Measurements from ENCODE around the gene SPEF2.
"Not testable (repeated sequence)": the region's sequence is repeated elsewhere in the genome, so short reads cannot be mapped to it uniquely, and the experiment has no call there.

The SPEF2 gene

DNA sequence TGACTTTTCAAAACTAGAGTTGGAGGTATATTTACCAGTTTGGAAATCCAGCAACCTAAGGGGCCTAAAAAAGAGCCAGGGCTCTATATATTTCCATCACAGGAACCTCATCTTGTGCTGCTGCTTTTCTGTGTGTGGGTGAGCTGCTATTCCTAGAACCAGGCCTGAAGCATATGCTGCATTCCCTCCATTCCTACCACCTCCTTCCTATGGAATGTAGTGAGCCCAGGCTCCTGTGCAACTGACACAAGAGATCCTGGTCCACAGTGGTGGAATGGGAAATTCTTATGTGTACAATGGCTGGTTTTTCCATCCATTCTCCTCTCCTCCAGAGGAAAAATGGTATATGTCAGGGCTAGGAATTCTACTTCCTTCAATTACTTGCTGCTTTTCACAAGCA, 39.1 kb downstream of the SPEF2 start:
- DNase-seq, result no peak

- DNase-seq, result no peak
Observed at GRCh38 chr5:35657877-35658276, 40.2 kb downstream of the SPEF2 start.

GRCh38 chr5:35659556-35659955, 41.9 kb downstream of the SPEF2 start:
- DNase-seq, result no peak

DNA sequence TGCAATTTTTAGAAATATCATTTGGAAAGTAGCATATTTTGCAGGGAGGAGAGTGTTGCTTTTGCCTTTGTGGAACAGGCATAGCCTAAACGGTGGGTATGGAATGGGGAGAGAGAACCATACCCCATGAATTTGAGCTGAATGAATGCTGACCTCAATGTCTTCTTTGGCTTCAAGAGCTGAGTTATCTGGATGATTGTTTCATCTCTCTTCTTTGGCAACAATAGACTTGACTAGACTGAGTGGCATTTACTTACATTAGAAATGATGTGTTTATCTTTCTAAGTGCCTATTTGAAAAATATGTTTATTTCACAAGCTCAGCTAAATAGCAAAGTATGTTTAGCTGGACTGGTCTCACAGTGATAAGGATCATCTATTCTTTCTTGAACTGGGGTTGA, 42.8 kb downstream of the SPEF2 start:
- DNase-seq, result no peak

DNA sequence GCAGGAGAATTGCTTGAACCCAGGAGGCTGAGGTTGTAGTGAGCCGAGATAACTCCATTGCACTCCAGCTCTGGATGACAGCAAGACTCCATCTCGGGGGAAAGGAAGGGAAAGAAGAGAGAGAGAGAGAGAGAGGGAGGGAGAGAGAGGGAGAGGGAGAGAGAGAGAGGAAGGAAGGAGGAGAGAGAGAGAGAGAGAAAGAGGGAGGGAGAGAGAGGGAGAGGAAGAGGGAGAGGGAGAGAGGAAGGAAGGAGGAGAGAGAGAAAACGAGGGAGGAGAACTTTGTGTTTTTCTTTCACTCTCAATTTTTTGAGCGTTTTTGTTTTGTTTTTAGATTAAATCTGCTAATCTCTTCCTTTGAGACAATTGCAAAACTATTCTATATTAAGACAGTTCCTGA, 46.9 kb downstream of the SPEF2 start:
- DNase-seq, result no peak

GRCh38 chr5:35665096-35665495, 47.4 kb downstream of the SPEF2 start:
- no peak for DNase-seq

- no peak for DNase-seq
Observed at GRCh38 chr5:35668319-35668718, 50.7 kb downstream of the SPEF2 start.

GRCh38 chr5:35668794-35669193, 51.1 kb downstream of the SPEF2 start:
- no peak for DNase-seq

DNA sequence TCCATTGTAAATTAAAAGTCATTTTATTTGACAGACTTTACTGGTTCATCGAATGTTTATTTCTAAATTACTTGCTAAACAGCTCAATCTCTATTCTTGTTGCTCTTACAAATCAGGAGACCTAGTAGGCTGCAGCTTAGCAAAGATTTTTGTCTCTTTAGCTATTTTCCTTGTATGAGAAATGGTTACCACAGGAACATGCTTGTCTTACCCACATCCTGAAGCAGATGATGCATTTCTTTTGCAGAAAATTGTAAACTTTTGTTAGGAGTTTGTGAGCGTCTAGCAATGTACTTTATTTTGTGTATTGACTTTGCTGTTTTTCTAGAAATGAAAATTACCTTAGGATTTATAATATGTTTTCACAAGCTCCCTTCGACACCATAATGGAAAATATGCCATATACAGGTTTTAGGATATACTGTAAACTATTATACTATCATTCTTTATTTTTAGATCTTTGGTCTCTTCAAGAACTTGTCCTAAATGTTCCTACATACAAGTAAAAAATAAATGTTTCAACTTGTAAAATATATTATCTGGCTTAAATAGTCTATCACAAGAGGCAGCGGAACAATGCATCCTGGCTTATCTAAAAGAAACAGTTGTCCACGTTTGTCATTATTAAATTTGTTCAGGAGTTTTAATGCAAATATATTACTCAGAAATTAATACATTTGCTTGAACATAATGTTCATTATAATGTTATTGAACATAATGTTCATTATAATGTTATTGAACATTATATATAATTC, 54.1 kb downstream of the SPEF2 start:
- peak; percentile 56 for DNase-seq

DNA sequence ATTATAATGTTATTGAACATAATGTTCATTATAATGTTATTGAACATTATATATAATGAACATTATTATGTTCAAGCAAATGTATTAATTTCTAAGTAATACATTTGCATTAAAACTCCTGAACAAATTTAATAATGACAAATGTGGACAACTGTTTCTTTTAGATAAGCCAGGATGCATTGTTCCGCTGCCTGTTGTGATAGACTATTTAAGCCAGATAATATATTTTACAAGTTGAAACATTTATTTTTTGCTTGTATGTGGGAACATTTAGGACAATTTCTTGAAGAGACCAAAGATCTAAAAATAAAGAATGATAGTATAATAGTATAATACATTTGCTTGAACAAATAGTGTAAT, 54.6 kb downstream of the SPEF2 start:
- not testable (repeated sequence) for DNase-seq

DNA sequence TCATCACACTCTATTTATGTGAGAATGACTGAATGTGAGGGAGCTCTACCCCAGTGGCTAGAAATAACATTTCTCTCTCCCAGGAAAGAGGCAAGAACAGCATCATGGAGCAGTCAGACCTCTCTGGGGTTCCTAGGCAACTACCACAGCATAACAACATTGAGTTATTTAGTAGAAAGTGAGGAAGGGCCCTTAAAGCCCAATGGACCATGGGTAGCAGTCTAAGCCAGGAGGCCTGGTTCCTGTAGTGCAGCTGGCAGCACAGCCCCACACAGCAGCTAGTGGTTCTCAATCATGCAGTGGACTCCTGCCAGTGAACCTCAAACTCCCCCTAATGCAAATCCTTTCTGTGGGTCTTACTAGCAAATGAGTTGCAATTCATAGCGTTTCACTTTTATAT, 55.3 kb downstream of the SPEF2 start:
- DNase-seq, result peak; percentile 55

- no peak for DNase-seq
Observed at GRCh38 chr5:35674049-35674448, 56.4 kb downstream of the SPEF2 start.

DNA sequence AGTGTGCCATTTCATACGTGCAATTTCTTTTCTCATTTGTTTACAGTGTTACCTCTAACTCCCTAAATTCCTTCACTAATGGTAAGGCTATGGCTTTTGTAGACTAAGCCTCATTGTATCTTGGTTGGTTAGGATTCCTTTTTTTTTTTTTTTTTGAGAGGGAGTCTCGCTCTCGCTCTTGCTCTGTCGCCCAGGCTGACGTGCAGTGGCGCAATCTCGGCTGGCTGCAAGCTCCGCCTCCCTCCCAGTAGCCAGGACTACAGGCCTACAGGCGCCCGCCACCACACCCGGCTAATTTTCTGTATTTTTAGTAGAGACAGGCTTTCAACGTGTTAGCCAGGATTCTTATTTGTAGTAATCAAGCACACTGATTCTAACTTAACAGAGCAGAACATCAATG, 57.7 kb downstream of the SPEF2 start:
- DNase-seq, result no peak

GRCh38 chr5:35677878-35678277, 60.2 kb downstream of the SPEF2 start:
- DNase-seq, result no peak

GRCh38 chr5:35678661-35679060, 61.0 kb downstream of the SPEF2 start:
- DNase-seq, result no peak

DNA sequence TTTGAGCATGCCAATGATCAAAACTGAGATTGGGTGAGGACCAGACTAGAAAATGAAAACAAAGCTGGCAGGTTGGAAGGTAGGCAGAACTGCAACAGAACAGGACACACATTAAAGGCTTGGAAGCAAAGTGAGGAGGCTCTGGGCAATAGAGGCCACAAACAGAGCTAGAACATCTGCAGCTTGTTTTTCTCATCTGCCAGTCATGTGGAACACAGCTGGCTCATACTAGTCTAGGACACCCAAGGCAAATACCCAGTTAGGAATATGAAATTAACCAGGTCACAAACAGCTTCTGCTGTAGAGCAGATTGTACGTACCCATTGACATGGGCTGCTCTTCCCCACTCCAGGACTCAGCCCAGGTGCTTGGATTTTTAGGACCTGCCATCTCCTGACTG, 61.7 kb downstream of the SPEF2 start:
- no peak for DNase-seq

DNA sequence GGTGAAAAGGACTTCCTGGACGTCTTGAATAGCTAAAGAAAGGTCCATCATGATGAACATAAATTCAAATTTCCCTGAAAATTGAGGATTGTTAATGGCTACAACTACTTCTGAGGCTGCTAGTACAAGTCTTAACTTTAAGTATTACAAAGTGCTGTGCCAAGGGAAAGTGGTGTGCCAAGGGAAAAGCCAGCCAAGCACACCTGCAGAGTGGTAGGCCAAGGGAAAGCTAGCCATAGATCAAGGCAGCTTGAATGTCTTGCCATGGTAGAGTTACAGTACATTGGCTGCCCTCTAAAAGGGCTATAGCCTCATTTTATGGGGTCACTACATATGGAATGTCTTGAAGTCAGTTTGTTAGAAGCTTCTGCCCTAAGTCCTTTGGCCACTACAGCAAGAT, 64.2 kb downstream of the SPEF2 start:
- no peak for DNase-seq

- no peak for DNase-seq
Observed at GRCh38 chr5:35683466-35683865, 65.8 kb downstream of the SPEF2 start.

DNA sequence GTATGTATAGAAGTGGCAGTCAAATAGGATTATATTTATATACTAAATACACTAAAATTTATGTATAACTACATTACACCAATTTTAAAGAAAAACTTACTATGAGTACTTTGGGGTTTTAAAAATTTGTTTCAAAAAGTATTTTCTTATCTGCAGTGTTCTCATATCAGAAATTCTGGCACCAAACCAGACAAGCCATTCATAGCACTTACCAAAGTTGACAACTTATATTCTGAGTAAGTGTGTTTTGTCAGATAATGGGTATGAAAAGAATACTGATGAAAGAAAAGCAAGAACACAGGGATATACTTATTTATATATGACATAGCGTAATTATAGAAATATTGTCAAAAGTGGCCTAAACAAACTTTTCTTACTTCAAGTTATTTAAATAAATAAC, 67.5 kb downstream of the SPEF2 start:
- no peak for DNase-seq

DNA sequence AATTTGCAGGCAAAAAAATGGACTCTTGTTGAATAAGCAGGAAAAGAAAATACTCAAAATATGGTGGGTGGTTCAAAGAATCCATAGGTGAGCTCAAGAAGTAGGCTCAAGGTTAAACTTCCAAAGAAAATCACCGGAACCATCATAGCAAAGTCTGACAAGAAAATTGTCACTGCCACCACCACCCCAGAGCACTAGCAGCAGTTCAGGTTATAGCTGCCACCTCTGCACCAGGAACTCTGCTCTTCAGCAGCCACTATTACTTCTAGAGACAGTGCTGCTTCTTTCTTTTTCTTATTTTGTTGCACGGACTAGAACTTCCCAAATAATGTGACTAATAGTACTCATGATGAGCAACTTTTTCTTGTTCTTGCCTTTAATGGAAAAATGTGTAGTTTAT, 70.3 kb downstream of the SPEF2 start:
- DNase-seq, result no peak

GRCh38 chr5:35694481-35694880, 76.8 kb downstream of the SPEF2 start:
- no peak for DNase-seq

- no peak for DNase-seq
Observed at GRCh38 chr5:35698047-35698808, 80.6 kb downstream of the SPEF2 start.

DNA sequence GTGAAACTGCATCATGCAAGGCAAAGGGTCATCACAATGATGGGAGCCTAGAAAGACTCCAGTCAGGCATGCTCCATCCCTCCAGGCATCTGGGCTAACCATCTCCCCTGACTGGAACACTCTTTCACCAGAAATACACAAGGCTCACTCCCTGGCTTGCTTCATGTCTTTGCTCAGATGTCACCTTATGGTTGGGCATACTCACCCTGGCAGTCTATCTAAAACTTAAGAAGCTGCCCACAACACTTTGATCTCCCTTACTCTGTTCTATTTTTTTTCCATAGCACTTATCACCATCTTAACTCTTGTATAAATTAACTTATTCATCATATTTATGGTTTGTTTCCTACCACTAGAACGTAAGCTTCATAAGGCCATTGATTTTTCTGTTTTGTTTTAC, 90.0 kb downstream of the SPEF2 start:
- DNase-seq, result no peak

DNA sequence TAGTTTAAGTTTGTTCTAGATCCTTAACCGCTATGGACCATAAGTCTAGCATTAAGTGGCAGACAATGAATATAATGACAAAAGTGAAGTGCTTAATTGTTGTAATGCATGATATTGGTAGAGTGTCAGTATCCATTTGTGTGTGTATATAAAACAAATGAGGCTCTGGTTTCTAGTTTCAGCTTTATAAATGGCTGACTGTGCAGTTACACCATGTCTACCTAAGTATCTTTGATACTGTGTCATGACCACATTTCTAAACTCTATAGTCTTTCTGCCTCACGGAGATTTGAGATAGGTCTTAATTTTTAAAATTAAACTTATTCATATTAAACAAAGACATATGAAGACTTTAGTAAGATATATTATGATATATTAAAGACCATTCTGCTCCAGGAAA, 92.0 kb downstream of the SPEF2 start:
- DNase-seq, result no peak

GRCh38 chr5:35717718-35718117, 100.1 kb downstream of the SPEF2 start:
- no peak for DNase-seq
